Thyroid gland (tissue), 4 donors: ENCODE data around the gene PHACTR4. TPM values are rescaled to one million over a fixed set of nuclear protein-coding genes. Genes with fewer than 3 reads are reported as not detected.
"Not testable (repeated sequence)": the region's sequence is repeated elsewhere in the genome, so short reads cannot be mapped to it uniquely, and the experiment has no call there.

Experiments
- DNase-seq, 2 donors: peaks; one replicate each; pipeline ENCODE4 v3.0.0-alpha.2; 2019
- H3K27ac ChIP-seq, 3 donors: fragments of 200-600 bp; sonication (generic); 1 replicate in 2 of 3; 2 replicates in 1 of 3; pipeline ENCODE4 v1.5.1; 2016 to 2019; ENCODE audit warnings: mild to moderate bottlenecking in 1 of 3, moderate library complexity in 1 of 3
- H3K27me3 ChIP-seq: fragments of 200-600 bp; sonication (generic); one replicate; pipeline ENCODE4 v1.5.1; 2019
- H3K36me3 ChIP-seq, 2 donors: fragments of 200-600 bp; sonication (generic); one replicate each; pipeline ENCODE4 v1.5.1; 2016 to 2019
- H3K4me1 ChIP-seq, 2 donors: fragments of 200-600 bp; sonication (generic); one replicate each; pipeline ENCODE4 v1.5.1; 2017 to 2019
- H3K4me3 ChIP-seq, 3 donors: fragments of 200-600 bp; sonication (generic); replicated peaks in 1 of 3; 1 replicate in 2 of 3; 2 replicates in 1 of 3; pipeline ENCODE4 v1.5.1; 2016; ENCODE audit warnings: mild to moderate bottlenecking in 1 of 3
- H3K9me3 ChIP-seq: fragments of 200-600 bp; sonication (generic); one replicate; pipeline ENCODE4 v1.5.1; 2017
- CTCF ChIP-seq, 6 experiments: fragments of 200-600 bp in 3 of 6; fragments of 450-650 bp in 3 of 6; sonication (generic) in 3 of 6; IDR thresholded peaks; one replicate each; pipeline ENCODE4 v1.5.1; 2016 to 2019; ENCODE audit warnings: antibody characterized with exemption in 6 of 6, mild to moderate bottlenecking in 2 of 6, inconsistent platforms in 1 of 6, moderate library complexity in 1 of 6
- POLR2A ChIP-seq, 2 donors: fragments of 450-650 bp; IDR thresholded peaks; one replicate each; pipeline ENCODE4 v1.6.1; 2017; ENCODE audit warnings: antibody characterized with exemption in 2 of 2, mild to moderate bottlenecking in 2 of 2, moderate library complexity in 1 of 2
- WGBS, 2 donors: methylation state at CpG; one replicate each; pipeline ENCODE4 v1.1.5; 2017; 5-methylcytosine and 5-hydroxymethylcytosine counted together
- intact Hi-C: fragments of 100-400 bp; cut with DNase I; formaldehyde crosslinking; loops from one replicate; pipeline ENCODE4 v1.15.1; 2023
- total RNA-seq, 4 donors: library from RNA; depleted of rRNA; stranded (reverse); fragments of >200 nt; gene quantifications; one replicate each; pipeline ENCODE4 v1.2.3, GENCODE V29; 2016

The PHACTR4 gene
- total RNA-seq, 4 donors from 2014 or later = 25.9 to 31.2 (median 27.8) TPM

GRCh38 chr1:28447679-28448078, 78.1 kb downstream of the PHACTR4 start:
- H3K27me3 ChIP-seq = no peaks in the 10 kb centered on the region
- no peak overlapping the region for H3K4me3 ChIP-seq
- H3K27ac ChIP-seq = peak overlapping the region in 2 of 3 donors; percentile 29 to 76
- 49% methylated on average over 4 of the region's 4 CpGs for WGBS, 2 donors
- intact Hi-C loops = no loop called here
- no peak for TF ChIP-seq POLR2A (IDR thresholded peaks at IDR 0.05)
- TF ChIP-seq CTCF (IDR thresholded peaks at IDR 0.05) = no peak
- peaks cover 6 to 11% of the 10 kb centered on the region in 2 donors for H3K4me1 ChIP-seq
- DNase-seq = no peak
- no peaks in the 10 kb centered on the region for H3K36me3 ChIP-seq
- H3K9me3 ChIP-seq = no peaks in the 10 kb centered on the region

- H3K9me3 ChIP-seq, H3K27me3 ChIP-seq, intact Hi-C loops, H3K36me3 ChIP-seq, DNase-seq, H3K4me3 ChIP-seq: not testable (repeated sequence)
- peak overlapping the region in 2 of 3 donors; percentile 29 to 76 for H3K27ac ChIP-seq
- peaks cover 6 to 11% of the 10 kb centered on the region in 2 donors for H3K4me1 ChIP-seq
- 91 to 97% methylated on average over 8 of the region's 8 CpGs for WGBS, 2 donors
Observed at GRCh38 chr1:28448094-28448611, 78.6 kb downstream of the PHACTR4 start.

GRCh38 chr1:28449904-28450303, 80.4 kb downstream of the PHACTR4 start:
- H3K36me3 ChIP-seq = no peaks in the 10 kb centered on the region
- peaks cover 6 to 11% of the 10 kb centered on the region in 2 donors for H3K4me1 ChIP-seq
- intact Hi-C loops = no loop called here
- no peaks in the 10 kb centered on the region for H3K9me3 ChIP-seq
- H3K27me3 ChIP-seq = no peaks in the 10 kb centered on the region
- H3K4me3 ChIP-seq = no peak overlapping the region
- no peak overlapping the region for H3K27ac ChIP-seq
- WGBS, 2 donors = 75 to 90% methylated on average over 1 of the region's 1 CpG
- TF ChIP-seq POLR2A (IDR thresholded peaks at IDR 0.05) = no peak
- no peak for TF ChIP-seq CTCF (IDR thresholded peaks at IDR 0.05)
- DNase-seq = no peak

GRCh38 chr1:28450561-28450960, 81.0 kb downstream of the PHACTR4 start:
- intact Hi-C loops = no loop called here
- WGBS, 2 donors = 90 to 92% methylated on average over 5 of the region's 5 CpGs
- no peak overlapping the region for H3K4me3 ChIP-seq

GRCh38 chr1:28451011-28451410, 81.5 kb downstream of the PHACTR4 start:
- no peaks in the 10 kb centered on the region for H3K36me3 ChIP-seq
- no peak overlapping the region for H3K4me3 ChIP-seq
- intact Hi-C loops = no loop called here
- TF ChIP-seq CTCF (IDR thresholded peaks at IDR 0.05) (no peak), POLR2A (IDR thresholded peaks at IDR 0.05) (no peak)
- no peaks in the 10 kb centered on the region for H3K9me3 ChIP-seq
- peaks cover 6 to 21% of the 10 kb centered on the region in 2 donors for H3K4me1 ChIP-seq
- DNase-seq = no peak
- H3K27me3 ChIP-seq = no peaks in the 10 kb centered on the region
- no peak overlapping the region for H3K27ac ChIP-seq
- 95 to 96% methylated on average over 5 of the region's 5 CpGs for WGBS, 2 donors

More at GRCh38 chr1:28450561-28450960, 81.0 kb downstream of the PHACTR4 start:
- DNase-seq = no peak
- no peaks in the 10 kb centered on the region for H3K27me3 ChIP-seq
- H3K4me1 ChIP-seq = peaks cover 6 to 16% of the 10 kb centered on the region in 2 donors
- no peaks in the 10 kb centered on the region for H3K36me3 ChIP-seq
- TF ChIP-seq CTCF (IDR thresholded peaks at IDR 0.05) = no peak
- TF ChIP-seq POLR2A (IDR thresholded peaks at IDR 0.05) = no peak
- no peaks in the 10 kb centered on the region for H3K9me3 ChIP-seq
- no peak overlapping the region for H3K27ac ChIP-seq
